Measurements from ENCODE around the gene NKX2-2.

NKX2-2 gene

DNA sequence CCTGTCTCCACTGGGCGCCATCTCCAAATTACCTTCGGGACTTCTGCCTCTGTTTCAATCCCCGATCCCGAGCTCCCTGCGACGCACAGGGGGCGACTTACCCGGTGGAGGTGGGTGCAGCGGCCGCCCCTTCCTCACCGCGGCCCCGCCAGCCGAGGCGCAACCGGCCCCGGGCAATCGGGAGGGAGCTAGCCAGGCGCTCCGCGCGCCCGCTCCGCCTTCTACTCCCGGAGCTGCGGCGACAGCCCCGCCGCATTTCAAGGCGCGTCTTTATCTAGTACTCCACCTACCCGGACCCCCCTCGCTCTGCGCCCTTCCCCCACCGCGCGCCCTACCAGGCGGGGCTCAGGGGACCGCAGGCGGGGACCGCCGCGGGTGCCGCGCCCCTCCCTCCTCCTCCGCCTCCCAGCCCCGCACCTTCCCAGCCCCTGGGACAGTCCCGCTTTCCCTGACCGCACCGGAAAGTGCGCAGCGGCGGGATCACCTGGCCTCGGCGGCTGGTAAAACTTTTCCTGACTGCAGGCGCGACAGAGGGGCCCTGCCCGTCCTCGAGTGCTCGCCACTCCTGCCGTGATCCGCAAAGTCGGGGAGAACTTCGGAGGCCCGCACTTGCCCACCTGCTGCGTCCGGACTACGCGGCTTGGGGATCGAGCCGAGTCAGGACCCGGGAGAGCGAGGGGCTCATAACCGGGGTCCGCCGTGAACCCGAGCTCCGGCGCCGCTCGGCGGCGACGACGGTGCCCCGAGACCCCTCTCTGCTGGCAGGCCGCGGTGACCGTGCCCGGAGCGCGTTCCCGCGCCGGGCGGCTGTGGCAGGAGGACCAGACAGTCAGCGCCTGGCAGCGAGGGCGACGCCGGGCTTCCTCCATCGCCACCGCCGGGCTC lies 8.0 kb upstream of the NKX2-2 start:
- peak; percentile 19 for DNase-seq

DNA sequence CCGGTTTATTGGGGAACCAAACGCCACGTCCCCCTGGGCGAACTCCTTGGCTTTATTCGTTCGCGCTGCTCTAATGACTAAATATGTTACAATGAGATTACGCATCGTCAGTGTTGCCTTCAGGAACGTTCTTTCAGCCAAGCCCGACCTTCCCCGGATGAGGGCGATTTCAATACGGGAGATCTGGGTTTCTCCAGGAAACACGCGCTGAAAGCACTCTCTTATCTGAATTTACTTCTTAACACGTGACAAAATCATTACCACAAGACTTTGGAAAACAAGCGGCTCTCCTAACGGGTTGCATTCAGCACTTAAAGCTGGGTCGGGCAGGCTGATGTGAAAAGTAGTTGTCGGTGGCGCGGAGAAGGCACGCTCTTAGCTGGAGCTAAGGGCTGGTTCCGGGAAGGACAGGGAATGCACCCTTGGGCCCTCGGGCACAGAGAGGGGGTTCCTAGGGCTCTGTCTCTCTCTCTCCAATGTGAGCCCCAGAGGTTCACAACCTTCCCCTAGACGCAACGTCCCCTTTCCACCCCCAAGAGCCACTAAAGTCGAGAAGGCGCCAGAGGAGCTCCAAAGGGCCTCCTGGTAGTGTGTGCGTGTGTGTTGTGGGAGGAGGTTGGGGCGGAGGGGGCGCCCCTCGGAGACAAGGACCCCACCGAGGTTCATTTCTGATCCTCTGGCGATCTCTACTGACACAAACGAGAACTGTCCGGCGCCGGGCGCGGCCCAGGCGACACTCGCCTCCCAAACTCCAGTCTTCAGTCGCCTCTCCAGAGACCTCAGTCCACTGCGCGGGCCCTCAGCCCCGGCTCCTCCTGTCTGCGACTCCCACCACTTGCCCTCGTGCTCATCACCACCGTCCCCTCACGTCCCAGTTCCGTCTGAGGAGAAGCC lies 7.1 kb upstream of the NKX2-2 start:
- peak; percentile 16 for DNase-seq

DNA sequence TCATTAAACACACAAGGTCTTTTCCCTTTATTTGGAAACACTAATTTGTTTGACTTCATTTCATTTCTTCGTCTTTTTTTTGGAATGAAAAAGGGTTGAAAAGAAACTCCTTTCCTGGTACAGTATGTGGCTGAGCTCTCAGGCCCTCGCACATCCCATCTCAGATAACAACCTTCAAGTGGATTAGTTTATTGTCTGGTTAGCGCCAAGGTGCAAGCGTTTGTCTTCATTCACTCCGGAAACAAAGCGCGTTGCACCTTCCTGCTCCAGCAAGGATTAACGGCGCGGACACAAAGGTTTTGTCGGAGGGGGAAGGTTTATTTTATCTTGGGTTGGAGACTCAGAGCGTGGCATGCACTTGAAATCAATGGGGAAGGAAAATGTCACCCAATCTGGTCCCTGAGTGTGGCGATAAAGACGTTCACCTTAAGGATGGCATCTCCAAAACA lies 5.3 kb upstream of the NKX2-2 start:
- DNase-seq: no peak

DNA sequence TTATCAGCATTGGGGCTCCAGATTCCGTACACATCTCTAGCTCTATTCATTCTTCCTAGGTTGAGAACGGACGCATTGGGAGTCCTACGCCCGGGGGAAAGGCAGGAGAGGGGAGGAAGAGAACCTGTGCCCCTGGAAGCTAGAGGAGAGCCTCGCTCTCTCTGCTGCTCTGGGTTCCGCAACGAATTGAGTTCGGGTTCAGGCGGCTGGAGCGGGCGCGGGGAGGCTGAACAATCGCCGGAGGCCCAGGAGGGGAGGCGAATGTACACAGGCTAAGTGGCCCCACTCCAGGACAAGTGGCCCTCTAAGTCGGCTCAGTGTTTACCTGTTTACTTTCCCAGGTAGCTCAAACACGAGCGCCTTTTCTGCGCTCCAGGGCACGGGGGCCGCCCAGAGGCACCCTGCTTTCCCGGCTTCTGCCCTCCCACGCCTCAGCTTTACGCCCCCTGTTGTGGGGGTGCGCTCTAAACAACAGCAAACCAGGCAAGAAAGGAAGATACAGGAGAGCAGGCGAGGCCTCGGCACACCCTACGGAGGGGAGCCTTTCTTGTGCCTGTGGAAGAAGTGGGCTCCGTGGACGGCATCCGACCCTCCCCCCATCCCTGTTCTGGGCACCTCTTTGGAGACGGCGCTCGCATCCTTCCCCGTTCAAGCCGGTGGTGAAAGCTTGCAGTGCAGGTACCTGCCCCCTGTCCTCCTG lies 4.6 kb upstream of the NKX2-2 start:
- no peak for DNase-seq

DNA sequence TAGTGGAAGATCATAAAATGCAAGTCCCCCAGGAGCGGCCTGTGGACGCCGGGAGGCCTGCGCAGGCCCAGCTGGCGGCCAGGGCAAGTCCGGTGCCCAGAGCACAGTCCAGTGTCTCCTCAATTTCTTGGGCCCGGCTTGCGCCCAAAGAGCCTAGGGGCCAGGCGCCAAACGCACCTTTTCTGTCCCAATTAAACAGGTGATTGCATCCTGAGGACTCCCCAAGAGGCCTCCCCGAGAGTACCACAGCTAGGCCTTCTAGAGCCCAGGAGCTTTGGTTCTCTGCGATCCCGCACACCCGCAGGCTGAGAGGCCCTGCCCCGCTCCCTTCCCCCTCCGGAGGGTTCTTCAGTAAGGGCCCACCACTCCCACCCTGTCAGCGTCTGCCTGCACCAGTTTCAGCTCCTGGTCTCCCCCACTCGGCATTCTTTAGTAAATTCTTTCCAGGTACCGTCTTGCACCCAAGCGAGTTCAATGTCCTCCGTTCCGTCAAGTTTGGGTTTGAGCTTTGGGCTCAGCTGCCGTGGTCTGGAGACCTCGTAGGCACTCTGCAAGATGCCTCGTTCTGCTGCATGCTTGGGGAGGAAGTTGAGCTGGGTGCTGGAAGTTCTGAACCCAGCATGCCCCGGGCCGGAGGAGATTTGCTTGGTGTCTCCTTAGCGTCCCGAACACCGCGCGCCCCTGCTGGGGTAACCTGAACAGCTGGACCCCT lies 3.9 kb upstream of the NKX2-2 start:
- DNase-seq: no peak

DNA sequence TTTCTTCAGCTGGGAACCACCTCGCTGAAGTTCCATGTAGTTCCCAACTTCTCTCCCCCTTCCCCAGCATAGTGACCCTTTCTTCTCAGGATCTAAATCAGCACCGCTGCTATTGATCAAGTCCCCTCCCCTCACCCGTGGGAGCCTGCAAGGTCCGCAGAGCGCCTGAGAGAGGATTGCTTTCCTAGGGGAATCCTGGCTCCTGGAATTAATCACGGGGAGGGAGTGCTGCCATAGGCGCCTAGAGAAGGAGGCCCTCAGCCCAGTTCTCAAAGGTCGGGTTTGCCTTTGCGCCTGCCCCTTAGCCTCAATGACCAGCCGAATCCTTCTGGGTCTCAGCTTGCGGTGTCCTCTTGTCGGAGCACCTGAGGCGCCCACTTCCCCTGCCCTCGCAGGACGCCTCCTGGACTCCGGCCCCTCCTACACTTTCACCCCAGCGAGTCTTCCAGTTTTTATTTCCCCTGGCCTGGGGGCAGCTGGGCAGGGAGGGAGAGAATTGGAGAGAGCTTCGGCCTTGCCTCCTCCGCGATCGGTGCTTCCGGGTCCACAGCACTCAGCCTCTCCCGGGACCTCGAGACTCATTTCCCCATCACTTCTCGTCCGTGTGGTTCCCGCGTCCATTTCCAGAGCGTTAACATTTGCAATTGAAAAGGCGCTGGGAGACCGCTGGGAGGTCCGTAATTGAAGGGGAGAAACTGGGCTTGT lies 3.1 kb upstream of the NKX2-2 start:
- DNase-seq: no peak

DNA sequence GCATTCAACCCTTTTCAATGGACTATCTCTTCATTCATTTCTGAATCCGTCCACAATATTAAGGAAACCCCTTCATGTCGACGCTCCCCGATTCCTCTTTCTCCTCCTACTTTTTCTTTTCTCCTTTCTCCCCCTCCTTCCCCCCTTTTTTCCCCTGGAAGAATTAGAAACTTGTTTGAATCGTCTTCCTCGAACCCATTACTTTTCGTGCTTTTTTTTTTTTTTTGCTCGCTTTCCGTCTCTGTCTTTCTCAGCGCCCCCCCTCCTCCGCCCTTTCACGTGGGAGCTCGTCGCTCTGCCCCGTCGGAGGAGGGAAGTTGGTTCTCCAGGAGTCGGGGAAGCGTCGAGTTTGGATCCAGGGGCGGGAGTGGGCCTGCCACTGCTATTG lies 2.3 kb upstream of the NKX2-2 start:
- no peak for DNase-seq

DNA sequence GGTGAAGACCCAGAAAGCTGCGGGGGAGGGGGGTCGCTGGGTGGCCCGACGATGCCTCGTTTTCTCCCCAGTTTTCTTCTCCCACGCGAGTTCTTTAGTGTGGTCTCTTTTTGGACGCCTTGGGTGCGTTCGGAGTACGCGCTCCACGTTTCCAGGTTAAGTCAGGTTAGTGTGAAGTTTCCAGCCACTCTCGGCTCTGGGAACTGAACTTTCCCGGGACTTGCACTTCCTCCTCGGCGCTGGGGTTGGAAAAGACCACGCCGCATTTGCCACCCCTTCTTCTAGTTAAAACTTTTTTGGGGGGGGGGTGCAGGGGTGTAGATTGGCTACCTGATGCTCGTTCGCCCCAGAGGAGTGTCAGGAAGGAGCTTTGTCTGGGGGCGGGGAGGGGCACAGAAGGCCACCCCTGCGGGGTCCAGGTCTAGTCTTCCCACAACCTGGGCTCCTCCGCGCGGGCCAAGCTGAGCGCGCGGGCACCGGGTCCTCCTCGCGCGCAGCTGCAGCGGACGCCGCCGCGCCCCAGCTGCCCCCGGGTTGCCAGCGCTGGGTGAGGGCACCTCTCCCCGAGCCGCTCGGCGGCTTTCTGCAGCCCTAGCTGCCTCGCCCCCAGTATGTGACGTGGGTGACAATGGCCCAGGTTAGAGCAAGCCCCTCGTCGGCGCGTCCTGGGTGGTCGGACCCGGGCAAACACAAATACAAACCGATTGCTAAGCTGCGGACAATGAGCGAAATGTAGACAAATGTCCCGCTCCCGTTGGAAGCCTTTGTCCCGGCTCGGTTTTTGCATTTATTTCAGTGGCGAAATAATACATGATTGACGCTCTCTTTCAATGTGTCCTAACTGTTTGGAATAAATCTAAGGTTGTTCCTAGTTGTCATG lies 1.7 kb upstream of the NKX2-2 start:
- no peak for DNase-seq

DNA sequence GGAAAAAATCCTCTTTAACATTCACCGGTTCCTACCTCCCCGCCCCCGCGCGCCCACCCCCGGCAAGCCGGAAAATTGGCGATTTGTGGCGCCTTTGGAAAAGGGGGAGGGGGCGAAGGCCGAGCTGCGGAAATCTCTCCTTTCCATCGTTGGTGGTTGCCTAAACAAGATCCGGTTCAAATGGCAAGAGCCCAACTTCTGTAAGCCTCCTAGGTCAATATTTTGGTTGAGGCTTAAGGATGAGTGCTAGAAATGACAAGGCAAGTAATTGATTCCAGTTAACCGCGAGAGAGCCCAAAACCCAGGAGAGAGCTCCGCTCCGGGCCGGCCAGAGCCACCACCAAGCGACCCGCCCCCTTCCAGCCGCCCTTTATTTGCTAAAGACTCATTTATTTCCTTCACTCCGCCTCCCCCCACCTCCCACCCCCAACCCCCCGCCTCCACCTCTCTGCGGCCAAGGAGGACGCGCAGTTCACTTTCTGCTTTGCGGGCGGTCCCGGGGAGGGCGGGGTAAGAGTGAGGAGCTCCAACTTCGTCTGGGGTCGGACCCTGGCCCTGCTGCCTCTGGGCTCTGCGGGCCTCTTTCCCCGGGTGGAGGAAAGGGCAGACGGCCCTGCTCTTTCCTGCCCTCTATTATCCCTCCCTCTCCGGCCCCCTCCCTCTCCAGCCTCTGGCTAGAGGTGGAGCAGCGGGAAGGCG lies 838 bp upstream of the NKX2-2 start:
- DNase-seq: no peak

DNA sequence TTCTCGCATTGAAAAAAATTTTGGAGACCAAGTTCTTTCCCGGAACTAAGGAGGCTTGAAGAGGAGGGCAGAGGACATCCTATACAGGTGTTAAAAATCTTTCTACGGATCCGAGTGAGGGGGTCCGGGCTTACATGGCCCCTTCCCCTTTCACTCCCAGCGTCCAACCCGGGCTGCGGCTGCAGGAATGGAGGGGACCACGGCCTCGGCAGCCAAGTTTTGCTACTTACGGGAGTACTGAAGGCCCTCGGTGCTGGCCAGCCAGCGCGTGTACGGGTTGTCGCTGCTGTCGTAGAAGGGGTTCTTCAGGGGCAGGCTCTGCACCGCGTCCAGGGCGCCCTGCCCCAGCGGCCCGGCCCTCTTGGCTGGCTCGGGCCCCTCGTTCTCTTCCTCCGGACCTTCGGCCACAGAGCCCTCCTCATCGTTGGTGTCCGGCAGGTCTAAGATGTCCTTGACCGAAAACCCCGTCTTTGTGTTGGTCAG lies 642 bp downstream of the NKX2-2 start:
- DNase-seq: no peak

DNA sequence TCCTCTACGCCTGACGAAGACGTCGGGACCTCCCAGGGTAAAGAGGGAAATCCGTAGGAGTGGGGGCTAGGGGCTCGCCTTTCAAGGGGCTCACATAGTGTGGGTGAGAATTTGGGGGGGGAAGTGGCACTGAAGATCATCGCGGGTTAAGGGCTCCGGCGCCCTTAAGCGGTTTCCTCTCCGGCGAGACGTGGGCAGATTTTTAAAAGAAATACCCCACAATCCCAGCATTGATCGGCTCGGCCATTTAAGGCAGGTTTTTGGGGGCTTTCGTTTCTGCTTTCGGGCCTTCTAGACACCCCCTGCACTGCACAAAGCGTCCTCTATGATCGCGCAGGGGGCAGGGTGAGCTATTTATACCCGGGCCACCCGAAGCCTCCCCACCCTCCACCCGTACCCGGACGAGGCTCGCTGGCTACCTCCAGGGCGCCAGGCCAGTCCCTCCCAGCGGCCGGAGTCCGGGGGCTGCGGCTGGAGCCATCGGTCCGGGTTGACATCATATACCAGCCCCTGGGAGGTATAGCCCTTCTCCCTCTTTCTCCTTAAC lies 1.2 kb downstream of the NKX2-2 start:
- DNase-seq: no peak

DNA sequence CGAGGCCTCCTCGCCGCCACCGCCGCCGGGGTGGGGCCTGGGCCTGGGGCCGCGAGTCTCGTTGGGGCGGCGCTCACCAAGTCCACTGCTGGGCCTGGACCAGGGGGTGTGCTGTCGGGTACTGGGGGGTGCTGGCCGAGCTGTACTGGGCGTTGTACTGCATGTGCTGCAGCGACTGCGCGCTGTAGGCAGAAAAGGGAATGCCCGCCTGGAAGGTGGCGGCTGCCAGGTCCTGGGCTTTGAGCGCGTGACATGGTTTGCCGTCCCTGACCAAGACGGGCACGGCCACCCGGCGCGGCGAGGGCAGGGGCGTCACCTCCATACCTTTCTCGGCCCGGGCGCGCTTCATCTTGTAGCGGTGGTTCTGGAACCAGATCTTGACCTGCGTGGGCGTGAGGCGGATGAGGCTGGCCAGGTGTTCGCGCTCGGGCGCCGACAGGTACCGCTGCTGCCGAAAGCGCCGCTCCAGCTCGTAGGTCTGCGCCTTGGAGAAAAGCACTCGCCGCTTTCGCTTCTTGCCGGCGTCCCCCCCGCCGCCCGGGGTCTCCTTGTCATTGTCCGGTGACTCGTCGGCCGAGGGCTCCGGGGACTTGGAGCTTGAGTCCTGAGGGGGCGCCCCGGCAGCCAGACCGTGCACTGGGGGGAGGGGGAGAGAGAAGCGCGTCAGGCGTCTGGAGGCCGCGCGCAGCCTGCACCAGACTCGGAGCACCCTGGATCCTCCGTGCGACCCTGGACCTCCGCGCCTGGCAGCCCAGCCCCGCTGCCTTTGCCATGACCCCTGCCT lies 1.8 kb downstream of the NKX2-2 start:
- no peak for DNase-seq

DNA sequence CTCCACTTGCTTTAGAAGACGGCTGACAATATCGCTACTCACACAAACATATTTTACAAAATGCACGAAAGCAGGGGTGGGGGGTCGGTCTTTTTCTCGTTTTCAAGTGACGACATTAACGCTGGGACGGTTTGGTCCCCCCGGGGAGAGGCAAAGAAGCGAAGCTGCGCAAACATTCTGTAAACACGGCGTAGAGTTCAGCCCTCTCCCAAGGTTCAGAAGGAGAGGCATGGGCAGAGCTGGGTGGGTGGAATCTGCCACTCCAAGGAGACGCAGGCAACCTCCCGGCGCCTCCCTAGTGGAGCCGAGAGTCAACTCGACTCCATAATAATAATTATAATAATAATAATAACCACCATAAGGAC lies 2.4 kb downstream of the NKX2-2 start:
- DNase-seq: no peak

DNA sequence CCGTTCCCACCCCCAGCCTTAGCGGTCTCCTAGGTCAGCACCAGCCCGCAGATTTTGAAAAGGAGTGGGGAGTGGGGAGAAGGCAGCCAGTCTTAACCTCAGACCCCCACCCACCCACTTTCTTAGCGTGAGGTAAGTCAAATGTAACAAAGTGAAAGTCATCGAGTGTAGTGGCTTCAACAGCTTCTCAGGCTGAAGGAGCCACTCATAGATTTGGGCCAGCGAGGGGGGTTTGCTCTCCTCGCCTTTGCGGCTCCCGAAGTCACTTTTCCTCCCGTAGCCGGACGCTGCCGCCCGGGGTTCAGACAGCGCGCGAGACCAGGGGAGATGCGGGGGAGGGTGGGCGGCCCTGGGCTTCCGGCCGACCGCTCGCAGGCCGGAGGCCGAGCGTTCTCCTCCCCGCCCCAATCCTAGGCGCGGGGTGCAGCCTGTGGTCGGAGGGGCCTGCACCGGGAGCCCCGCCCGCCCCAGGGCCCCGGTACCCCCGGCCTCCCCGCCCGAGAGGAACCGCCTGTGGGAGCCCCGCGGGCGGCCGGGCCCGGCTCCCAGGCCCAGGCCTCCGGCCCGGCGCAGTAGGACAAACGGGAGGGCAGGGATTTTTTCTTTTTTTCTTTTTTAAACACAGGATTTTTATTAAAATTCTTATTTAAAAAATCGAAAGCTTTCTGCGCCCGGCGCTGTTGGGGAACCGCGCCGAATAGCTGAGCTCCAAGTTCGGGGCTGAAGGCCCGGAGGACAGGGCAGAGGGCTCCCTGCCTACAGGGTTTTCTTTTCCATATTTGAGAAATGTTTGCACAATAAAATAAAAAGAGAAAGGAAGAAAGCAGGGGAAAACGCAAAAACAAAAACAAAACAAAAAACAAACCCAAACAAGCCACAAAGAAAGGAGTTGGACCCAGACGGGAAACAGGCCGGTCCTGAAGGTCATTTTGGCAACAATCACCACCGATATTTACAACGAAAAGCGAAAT lies 3.2 kb downstream of the NKX2-2 start:
- DNase-seq: no peak

DNA sequence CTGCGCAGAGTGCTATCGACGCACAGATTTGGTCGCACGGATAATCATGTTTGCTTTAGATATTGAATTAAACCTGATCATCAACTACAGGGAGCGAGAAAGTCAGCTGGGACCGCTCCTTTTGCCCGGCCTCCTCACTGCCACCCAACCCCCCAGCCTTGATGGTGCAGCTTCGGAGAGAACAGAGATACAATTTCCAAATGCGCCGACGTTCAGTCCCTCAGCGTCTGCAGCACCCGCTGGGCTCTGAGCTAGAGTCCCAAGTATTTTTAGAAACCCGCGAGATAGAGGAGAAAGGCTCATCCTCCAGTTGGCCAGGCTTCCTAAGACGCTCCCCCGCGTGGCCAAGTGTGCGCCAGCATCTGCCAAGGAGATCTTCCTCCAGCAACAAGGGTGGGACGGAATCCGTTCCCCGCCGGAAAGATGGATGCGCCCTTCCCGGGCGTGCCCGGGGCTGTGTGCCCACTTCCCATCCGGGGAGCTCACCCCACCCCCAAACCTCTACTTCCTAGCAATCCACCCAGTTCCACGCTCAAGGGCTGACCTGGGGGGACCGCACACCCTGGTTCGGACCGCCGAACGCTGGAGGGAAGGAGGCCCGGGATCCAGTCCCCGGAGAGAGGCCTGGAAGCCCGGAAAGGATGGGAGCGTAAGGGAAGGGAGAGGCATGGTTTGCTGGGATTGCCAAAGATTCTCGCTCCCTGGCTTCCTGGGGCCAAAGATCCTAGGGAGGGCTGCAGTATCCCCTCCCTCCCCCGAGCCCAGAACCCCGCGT lies 4.1 kb downstream of the NKX2-2 start:
- no peak for DNase-seq

DNA sequence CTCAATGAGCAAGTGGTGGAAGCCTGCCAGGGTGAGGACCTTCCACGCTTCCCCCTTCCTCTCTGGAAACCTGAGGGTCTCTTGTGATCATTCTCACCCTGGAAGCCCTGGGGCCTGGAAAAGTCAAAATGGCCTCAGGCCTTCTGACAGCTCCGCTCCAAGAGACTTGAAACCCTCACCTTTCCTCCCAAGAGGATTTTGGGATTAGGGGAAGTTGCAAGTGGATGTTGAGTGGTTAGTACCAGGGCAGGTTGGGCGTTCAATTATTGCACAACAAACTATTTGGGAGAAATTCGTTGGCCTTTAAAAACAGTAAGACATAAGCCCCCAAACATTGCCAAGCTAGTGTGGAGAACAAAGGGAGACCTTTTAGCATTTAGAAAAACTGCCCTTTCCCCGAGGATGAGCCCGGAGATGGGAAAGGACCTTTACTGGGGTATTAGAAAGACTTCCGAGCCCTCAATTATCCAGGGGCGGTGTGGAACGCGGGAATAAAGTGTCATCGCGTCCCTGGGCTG lies 4.7 kb downstream of the NKX2-2 start:
- DNase-seq: no peak
